HCT116 (cell line): ENCODE measurements around the gene SETSIP. TPM values are rescaled to one million over a fixed set of nuclear protein-coding genes. Genes with fewer than 3 reads are reported as not detected.

Experiments used
- ATAC-seq: fragments of 200-7000 bp; cut with Tn5 transposase; 2 replicates; pipeline ENCODE4 v1.9.1; 2020; ENCODE audit warnings: mild to moderate bottlenecking, moderate library complexity
- BruUV-seq: library from RNA; stranded (reverse); fragments of 400-500 nt; replicated peaks from 2 replicates; lab custom pipeline; 2021; lab: Mats Ljungman, UMichigan
- CTCF ChIA-PET: fragments of 300-600 bp; sonication (Branson Sonifier 250); formaldehyde crosslinking; loops from one replicate; lab custom pipeline; 2021; ENCODE audit warnings: antibody characterized with exemption; lab: Charles Lee
- POLR2A ChIA-PET: fragments of 300-600, 350-600 bp; sonication (Branson Sonifier 250); formaldehyde crosslinking; loops from one replicate; lab custom pipeline; 2021; ENCODE audit warnings: antibody characterized with exemption; lab: Charles Lee
- RAD21 ChIA-PET, 2 experiments: fragments of 300-600 bp; sonication (Branson Sonifier 250); formaldehyde crosslinking; loops; one replicate each; lab custom pipeline; 2023; ENCODE audit warnings: low total read pairs in 2 of 2; ENCODE audit not compliant: uncharacterized antibody in 2 of 2, unreplicated experiment in 2 of 2, low non-redundant PET in 1 of 2; lab: Charles Lee
- DNase-seq: peaks from one replicate; pipeline ENCODE4 v3.0.0-alpha.2; 2010; ENCODE audit warnings: low read depth, low spot score
- H2AFZ ChIP-seq: fragments of 200-600 bp; shearing (Covaris generic), sonication (generic); 2 replicates; pipeline ENCODE4 v1.6.1; 2017; ENCODE audit warnings: low read depth, mixed run types, mixed read lengths, antibody characterized with exemption, low read length; ENCODE audit not compliant: poor library complexity, severe bottlenecking
- H3K27ac ChIP-seq: 2 replicates; pipeline ENCODE4 v1.5.1; 2012; ENCODE audit warnings: low read depth, low read length
- H3K27me3 ChIP-seq: fragments of 200-600 bp; sonication (generic); 2 replicates; pipeline ENCODE4 v1.6.1; 2016; ENCODE audit warnings: mixed run types, low read length, mixed read lengths; ENCODE audit not compliant: insufficient read depth
- H3K36me3 ChIP-seq, 2 experiments: fragments of 200-500 bp in 1 of 2; fragments of 200-600 bp in 1 of 2; sonication (Bioruptor generic) in 1 of 2; sonication (generic) in 1 of 2; 2 replicates each; pipeline versions ENCODE4 v1.5.1 to v1.6.1; 2014 to 2016; ENCODE audit warnings: low read length in 2 of 2, inconsistent platforms in 1 of 2, mixed read lengths in 1 of 2, mixed run types in 1 of 2; ENCODE audit not compliant: insufficient read depth in 2 of 2, control insufficient read depth in 1 of 2
- H3K4me1 ChIP-seq, 2 experiments: fragments of 200-600 bp in 1 of 2; sonication (generic) in 1 of 2; 2 replicates each; pipeline versions ENCODE4 v1.5.1 to v1.6.1; 2012 to 2017; ENCODE audit warnings: low read length in 2 of 2, inconsistent platforms in 1 of 2, mild to moderate bottlenecking in 1 of 2, mixed read lengths in 1 of 2, mixed run types in 1 of 2, moderate library complexity in 1 of 2; ENCODE audit not compliant: insufficient read depth in 2 of 2, control insufficient read depth in 1 of 2
- H3K4me2 ChIP-seq: fragments of 200-600 bp; sonication (generic); 2 replicates; pipeline ENCODE4 v1.6.1; 2017; ENCODE audit warnings: mixed run types, low read length, mixed read lengths
- H3K4me3 ChIP-seq, 2 experiments: fragments of 200-600 bp in 1 of 2; sonication (generic) in 1 of 2; replicated peaks in 1 of 2; 2 replicates each; pipeline ENCODE4 v1.5.1; 2011 to 2016; ENCODE audit warnings: low read length in 2 of 2, control low read depth in 1 of 2, low read depth in 1 of 2, mild to moderate bottlenecking in 1 of 2, mixed read lengths in 1 of 2, mixed run types in 1 of 2
- H3K79me2 ChIP-seq: fragments of 200-600 bp; sonication (generic); 2 replicates; pipeline ENCODE4 v1.6.1; 2017; ENCODE audit warnings: mild to moderate bottlenecking, mixed run types, low read length, moderate library complexity, mixed read lengths; ENCODE audit not compliant: insufficient read depth
- H3K9ac ChIP-seq: fragments of 200-600 bp; sonication (generic); 2 replicates; pipeline ENCODE4 v1.6.1; 2016; ENCODE audit warnings: low read length, mixed read lengths
- H3K9me2 ChIP-seq: fragments of 200-600 bp; sonication (generic), shearing (Covaris generic); 2 replicates; pipeline ENCODE4 v1.6.1; 2017; ENCODE audit warnings: mixed run types, mild to moderate bottlenecking, moderate library complexity; ENCODE audit not compliant: insufficient read depth
- H3K9me3 ChIP-seq, 2 experiments: fragments of 200-500 bp in 1 of 2; fragments of 200-600 bp in 1 of 2; sonication (Bioruptor generic) in 1 of 2; sonication (generic) in 1 of 2; 2 replicates each; pipeline ENCODE4 v1.6.1; 2014 to 2017; ENCODE audit warnings: low read length in 2 of 2, mixed read lengths in 2 of 2, inconsistent platforms in 1 of 2, low read depth in 1 of 2, mild to moderate bottlenecking in 1 of 2, mixed run types in 1 of 2, moderate library complexity in 1 of 2; ENCODE audit not compliant: control insufficient read depth in 1 of 2, insufficient read depth in 1 of 2
- H4K20me1 ChIP-seq: fragments of 200-600 bp; sonication (generic), shearing (Covaris generic); 2 replicates; pipeline ENCODE4 v1.6.1; 2017; ENCODE audit warnings: mixed run types, mild to moderate bottlenecking, moderate library complexity; ENCODE audit not compliant: insufficient read depth
- CEBPB ChIP-seq: IDR thresholded peaks from 2 replicates; pipeline ENCODE4 v1.6.1; 2012; ENCODE audit warnings: low read depth
- EZH2 ChIP-seq: fragments of 200-600 bp; sonication (generic); IDR thresholded peaks from 2 replicates; pipeline ENCODE4 v1.6.1; 2017; ENCODE audit warnings: antibody characterized with exemption, mixed run types
- EZH2phosphoT487 ChIP-seq: fragments of 200-600 bp; IDR thresholded peaks from 2 replicates; pipeline ENCODE4 v1.6.1; 2018; ENCODE audit warnings: antibody characterized with exemption, borderline replicate concordance
- JUND ChIP-seq: IDR thresholded peaks from 2 replicates; pipeline ENCODE4 v1.6.1; 2012
- POLR2A ChIP-seq: IDR thresholded peaks from 2 replicates; pipeline ENCODE4 v1.7.0; 2011; ENCODE audit warnings: borderline replicate concordance; ENCODE audit not compliant: insufficient read depth, insufficient read length; ENCODE audit errors: extremely low read depth
- POLR2AphosphoS5 ChIP-seq: IDR thresholded peaks from 2 replicates; pipeline ENCODE4 v1.6.1; 2011; ENCODE audit warnings: mild to moderate bottlenecking, low read depth, low read length, moderate library complexity
- SIN3A ChIP-seq: IDR thresholded peaks from 2 replicates; pipeline ENCODE4 v1.6.1; 2012; ENCODE audit warnings: low read depth
- SRF ChIP-seq: IDR thresholded peaks from 2 replicates; pipeline ENCODE4 v1.6.1; 2012; ENCODE audit warnings: low read depth
- TCF7L2 ChIP-seq: IDR thresholded peaks from 2 replicates; pipeline ENCODE4 v1.7.0; 2011; ENCODE audit warnings: borderline replicate concordance, inconsistent platforms; ENCODE audit not compliant: insufficient read depth, insufficient read length; ENCODE audit errors: extremely low read depth
- YY1 ChIP-seq: IDR thresholded peaks from 2 replicates; pipeline ENCODE4 v1.6.1; 2011; ENCODE audit warnings: low read length, low read depth, moderate library complexity, mild to moderate bottlenecking; ENCODE audit not compliant: insufficient replicate concordance; ENCODE audit errors: extremely low read depth
- intact Hi-C: fragments of 100-400 bp; cut with micrococcal nuclease; formaldehyde crosslinking; loops from 2 replicates; pipeline ENCODE4 v1.10.0; 2022
- total RNA-seq: library from RNA; stranded (reverse); gene quantifications from one replicate; pipeline ENCODE4 v1.2.1, GENCODE V29; 2021; ENCODE audit not compliant: unreplicated experiment
- TF ChIP-seq, protein P1 (sequence below): IDR thresholded peaks from 2 replicates; pipeline ENCODE4 v1.6.1; 2011; ENCODE audit warnings: mild to moderate bottlenecking, low read length, moderate library complexity; ENCODE audit not compliant: insufficient replicate concordance; ENCODE audit errors: extremely low read depth
- TF ChIP-seq, protein P2 (sequence below), 3 experiments: fragments of 200-600 bp in 1 of 3; sonication (generic) in 1 of 3; IDR thresholded peaks in 2 of 3; conservative IDR thresholded peaks in 1 of 3; 2 replicates each; pipeline ENCODE4 v1.5.1; 2012 to 2017; ENCODE audit warnings: low read depth in 2 of 3, low read length in 2 of 3, antibody characterized with exemption in 1 of 3, borderline replicate concordance in 1 of 3, control low read depth in 1 of 3, mild to moderate bottlenecking in 1 of 3, mixed read lengths in 1 of 3, mixed run types in 1 of 3, moderate library complexity in 1 of 3; ENCODE audit not compliant: insufficient read depth in 1 of 3
- TF ChIP-seq, protein P3 (sequence below): IDR thresholded peaks from 2 replicates; pipeline ENCODE4 v1.6.1; 2012
- TF ChIP-seq, protein P4 (sequence below): IDR thresholded peaks from 2 replicates; pipeline ENCODE4 v1.6.1; 2012

Gene SETSIP
- total RNA-seq, 1 experiment from 2014 or later, result 0.27 TPM

DNA sequence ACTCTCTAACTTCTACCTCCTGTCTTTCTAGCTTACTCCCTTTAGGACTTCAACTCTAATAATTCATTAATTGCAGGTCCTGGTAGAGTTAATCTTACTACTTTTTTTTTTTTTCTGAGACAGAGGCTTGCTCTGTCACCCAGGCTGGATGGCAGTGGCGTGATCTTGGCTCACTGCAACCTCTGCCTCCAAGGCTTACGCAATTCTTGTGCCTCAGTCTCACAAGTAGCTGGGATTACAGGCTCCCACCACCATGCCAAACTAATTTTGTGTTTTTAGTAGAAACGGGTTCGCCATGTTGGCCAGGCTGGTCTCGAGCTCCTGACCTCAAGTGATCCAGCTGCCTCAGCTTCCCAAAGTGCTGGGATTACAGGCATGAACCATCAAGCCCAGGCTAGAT, 20.7 kb upstream of the SETSIP start:
- no peak for TF ChIP-seq CEBPB
- no peak for TF ChIP-seq SIN3A
- TF ChIP-seq, protein P1, sequence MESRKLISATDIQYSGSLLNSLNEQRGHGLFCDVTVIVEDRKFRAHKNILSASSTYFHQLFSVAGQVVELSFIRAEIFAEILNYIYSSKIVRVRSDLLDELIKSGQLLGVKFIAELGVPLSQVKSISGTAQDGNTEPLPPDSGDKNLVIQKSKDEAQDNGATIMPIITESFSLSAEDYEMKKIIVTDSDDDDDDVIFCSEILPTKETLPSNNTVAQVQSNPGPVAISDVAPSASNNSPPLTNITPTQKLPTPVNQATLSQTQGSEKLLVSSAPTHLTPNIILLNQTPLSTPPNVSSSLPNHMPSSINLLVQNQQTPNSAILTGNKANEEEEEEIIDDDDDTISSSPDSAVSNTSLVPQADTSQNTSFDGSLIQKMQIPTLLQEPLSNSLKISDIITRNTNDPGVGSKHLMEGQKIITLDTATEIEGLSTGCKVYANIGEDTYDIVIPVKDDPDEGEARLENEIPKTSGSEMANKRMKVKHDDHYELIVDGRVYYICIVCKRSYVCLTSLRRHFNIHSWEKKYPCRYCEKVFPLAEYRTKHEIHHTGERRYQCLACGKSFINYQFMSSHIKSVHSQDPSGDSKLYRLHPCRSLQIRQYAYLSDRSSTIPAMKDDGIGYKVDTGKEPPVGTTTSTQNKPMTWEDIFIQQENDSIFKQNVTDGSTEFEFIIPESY, result no peak
- no peak for TF ChIP-seq TCF7L2
- no TSS peak for BruUV-seq
- DNase-seq (no peak), ATAC-seq (no peak)
- POLR2A ChIA-PET, result interaction anchor here (0.6 kb wide), 1 partner anchor 817 kb away, joined by 3 read pairs; no protein-coding TSS in a partner anchor
- Histone ChIP-seq H3K27ac (no peak overlapping the region), H3K9ac (no peak overlapping the region), H3K36me3 (no peaks in the 10 kb centered on the region), H3K4me3 (no peak overlapping the region), H2AFZ (no peak overlapping the region), H3K79me2 (no peaks in the 10 kb centered on the region), H3K9me2 (no peaks in the 10 kb centered on the region), H3K27me3 (no peaks in the 10 kb centered on the region), H4K20me1 (no peaks in the 10 kb centered on the region), H3K4me2 (no peak overlapping the region), H3K9me3 (no peaks in the 10 kb centered on the region), H3K4me1 (no peaks in the 10 kb centered on the region)
- RAD21 ChIA-PET, result no interaction called here
- CTCF ChIA-PET, result no interaction called here
- intact Hi-C loops, result no loop called here

DNA sequence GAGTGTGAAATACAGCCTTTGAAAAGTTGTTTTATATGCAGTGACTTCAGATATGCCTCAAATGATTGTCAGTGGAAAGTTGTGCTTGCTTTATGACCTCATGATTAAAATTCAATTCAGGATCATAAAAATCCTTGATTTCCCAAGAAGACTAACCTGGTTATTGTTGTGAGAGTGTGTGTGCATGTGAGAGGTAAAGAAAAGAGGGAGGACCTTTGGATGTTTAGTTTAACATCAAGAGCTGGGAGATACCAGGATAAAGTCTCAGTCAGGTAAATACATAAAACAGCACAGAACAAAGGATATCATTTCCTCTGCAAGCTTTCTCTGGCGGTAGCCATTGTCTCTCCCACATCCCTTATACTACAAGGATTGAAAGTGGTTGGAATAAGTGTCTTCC, 19.4 kb upstream of the SETSIP start:
- no TSS peak for BruUV-seq
- CTCF ChIA-PET, result no interaction called here
- ATAC-seq (no peak), DNase-seq (no peak)
- no peaks in the 10 kb centered on the region for H3K36me3 ChIP-seq
- H3K9ac ChIP-seq, result no peak overlapping the region
- no peak overlapping the region for H3K4me3 ChIP-seq
- H3K79me2 ChIP-seq, result no peaks in the 10 kb centered on the region
- no peaks in the 10 kb centered on the region for H3K9me3 ChIP-seq
- H3K9me2 ChIP-seq, result no peaks in the 10 kb centered on the region
- no peaks in the 10 kb centered on the region for H3K27me3 ChIP-seq
- H2AFZ ChIP-seq, result no peak overlapping the region
- intact Hi-C loops, result no loop called here
- H3K4me2 ChIP-seq, result no peak overlapping the region
- H4K20me1 ChIP-seq, result no peaks in the 10 kb centered on the region
- no peak overlapping the region for H3K27ac ChIP-seq
- POLR2A ChIA-PET, result no interaction called here
- RAD21 ChIA-PET, result no interaction called here
- H3K4me1 ChIP-seq, result no peaks in the 10 kb centered on the region
- TF ChIP-seq EZH2 (no peak), YY1 (no peak), JUND (no peak), SRF (no peak), EZH2phosphoT487 (no peak), POLR2AphosphoS5 (no peak), POLR2A (no peak)
- TF ChIP-seq, protein P2, sequence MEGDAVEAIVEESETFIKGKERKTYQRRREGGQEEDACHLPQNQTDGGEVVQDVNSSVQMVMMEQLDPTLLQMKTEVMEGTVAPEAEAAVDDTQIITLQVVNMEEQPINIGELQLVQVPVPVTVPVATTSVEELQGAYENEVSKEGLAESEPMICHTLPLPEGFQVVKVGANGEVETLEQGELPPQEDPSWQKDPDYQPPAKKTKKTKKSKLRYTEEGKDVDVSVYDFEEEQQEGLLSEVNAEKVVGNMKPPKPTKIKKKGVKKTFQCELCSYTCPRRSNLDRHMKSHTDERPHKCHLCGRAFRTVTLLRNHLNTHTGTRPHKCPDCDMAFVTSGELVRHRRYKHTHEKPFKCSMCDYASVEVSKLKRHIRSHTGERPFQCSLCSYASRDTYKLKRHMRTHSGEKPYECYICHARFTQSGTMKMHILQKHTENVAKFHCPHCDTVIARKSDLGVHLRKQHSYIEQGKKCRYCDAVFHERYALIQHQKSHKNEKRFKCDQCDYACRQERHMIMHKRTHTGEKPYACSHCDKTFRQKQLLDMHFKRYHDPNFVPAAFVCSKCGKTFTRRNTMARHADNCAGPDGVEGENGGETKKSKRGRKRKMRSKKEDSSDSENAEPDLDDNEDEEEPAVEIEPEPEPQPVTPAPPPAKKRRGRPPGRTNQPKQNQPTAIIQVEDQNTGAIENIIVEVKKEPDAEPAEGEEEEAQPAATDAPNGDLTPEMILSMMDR (IDR thresholded peaks at IDR 0.05 in 2 of 3, conservative IDR thresholded peaks at IDR 0.05 in 1 of 3; ENCODE audit: borderline replicate concordance in 1 of 3, insufficient read depth in 1 of 3, low read depth in 2 of 3, low read length in 2 of 3), result no peak
- TF ChIP-seq, protein P1, result no peak
- TF ChIP-seq, protein P3, sequence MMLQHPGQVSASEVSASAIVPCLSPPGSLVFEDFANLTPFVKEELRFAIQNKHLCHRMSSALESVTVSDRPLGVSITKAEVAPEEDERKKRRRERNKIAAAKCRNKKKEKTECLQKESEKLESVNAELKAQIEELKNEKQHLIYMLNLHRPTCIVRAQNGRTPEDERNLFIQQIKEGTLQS, result no peak
- TF ChIP-seq, protein P4, sequence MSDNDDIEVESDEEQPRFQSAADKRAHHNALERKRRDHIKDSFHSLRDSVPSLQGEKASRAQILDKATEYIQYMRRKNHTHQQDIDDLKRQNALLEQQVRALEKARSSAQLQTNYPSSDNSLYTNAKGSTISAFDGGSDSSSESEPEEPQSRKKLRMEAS, result no peak
